Raji (cell line): ENCODE measurements around the gene ERC2.

Experiments used
- POLR2A ChIP-seq: IDR thresholded peaks from 2 replicates; pipeline ENCODE4 v1.6.1; 2011; ENCODE audit warnings: low read depth, low read length, control low read depth; ENCODE audit not compliant: insufficient read depth

ERC2 gene

DNA sequence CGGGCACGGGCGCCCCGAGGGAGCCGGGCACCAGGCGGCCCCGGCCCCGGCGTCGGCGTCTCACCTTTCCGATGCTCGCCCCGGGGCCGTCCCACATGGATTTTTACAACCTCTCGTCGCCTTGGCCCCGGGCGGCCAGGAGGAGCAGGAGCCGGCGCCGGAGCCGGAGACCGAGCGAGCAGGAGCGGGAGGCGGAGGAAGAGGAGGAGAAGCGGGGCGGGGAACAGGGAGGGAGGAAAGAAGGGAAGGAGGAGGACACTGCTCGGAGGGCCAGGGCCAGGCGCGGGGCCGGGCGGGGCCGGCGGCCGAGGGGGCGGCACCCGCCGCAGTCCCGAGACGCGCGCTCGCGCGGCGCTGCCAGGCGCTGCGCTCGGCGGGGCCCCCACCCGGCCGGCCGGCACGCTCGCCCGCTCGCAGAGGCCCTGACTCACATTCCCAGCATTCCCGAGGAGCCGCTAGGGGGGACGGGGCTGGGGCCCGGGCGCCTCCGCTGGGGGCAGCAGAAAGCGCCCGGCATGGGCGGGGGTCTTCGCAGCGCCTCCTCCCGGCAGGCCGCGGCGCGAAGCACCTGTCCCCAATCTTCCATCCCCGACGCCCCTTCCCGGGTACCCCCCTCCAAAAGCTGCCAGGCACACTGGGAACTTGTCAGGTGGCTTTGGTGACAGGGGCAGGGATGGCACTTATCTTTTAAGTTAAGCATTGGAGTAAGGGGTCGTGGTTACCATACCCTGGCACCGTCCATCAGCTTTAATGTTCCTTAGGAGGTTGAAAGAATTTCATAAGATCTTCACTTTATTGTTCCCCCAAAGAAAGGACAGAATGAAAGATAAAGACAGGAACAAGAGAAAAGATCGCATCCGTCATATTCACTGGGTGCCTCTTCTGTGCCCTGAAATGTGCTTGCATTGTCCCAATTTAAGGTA lies at the start of gene ERC2:
Gene ERC2 (minus strand): TSS at position 284 of the 923 bp plus-strand sequence.
- no peak for TF ChIP-seq POLR2A

DNA sequence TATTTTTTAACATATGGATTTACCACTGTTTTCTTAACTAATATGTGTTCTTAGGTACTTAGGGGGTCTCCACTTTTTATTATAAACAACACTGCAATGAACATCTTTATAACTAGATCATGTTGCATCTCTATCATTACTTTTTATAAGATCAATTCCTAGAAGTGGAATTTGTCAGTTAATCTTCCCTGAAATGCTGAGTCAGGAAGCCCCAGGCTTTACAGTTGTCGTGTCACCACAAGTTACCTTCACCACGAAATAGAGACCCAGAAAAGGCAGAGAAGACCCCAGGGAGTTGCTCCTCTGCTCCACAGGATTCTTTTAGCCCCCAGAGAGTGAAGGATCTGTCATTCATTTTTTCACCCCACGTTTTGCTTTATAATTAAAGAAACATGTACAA lies 34.5 kb upstream of the ERC2 start:
- no peak for TF ChIP-seq POLR2A

DNA sequence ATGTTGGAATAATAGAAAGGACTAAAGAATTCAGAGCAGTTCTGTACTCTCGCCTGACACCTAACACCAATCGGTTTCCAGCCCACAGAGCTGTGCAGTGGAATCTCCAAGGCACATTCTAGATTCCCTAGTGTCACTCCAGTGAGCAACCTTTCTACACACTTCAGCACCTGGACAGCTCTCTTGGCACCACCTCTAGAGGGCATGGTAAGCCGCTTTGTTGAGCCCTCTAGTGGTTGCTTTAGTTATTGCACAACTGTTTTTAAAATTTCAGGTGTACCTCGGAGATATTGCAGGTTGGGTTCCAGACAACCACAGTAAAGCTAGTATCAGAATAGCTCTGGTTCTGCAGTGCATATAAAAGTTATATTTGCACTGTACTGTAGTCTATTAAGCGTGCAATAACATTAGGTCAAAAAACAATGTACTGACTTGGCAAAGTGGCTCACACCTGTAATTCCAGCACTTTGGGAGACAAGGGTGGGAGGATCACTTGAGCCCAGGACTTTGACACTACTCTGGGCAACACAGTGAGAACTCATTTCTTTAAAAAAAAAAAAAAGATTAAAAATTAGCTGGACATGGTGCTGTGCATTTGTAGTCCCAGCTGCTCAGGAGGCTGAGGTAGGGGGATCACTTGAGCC lies 26.5 kb upstream of the ERC2 start:
- no peak for TF ChIP-seq POLR2A

DNA sequence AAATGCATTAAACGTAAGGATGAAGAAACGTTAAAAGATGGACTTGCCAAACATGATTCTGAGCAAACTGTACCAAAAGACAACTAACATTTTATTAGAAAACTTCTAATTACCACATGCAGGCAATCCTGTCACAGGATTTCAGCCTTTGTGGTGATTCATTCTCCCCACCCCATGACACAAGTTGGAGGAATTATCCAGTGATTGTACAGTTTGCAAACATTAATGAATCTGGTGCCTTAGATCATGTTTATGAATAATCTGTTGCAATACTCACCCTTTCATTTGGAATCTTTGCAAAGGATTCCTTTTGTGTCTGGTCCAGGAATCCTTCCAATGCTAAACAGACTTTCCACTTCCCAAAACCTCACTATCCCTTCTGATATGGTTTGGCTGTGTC lies 23.3 kb upstream of the ERC2 start:
- no peak for TF ChIP-seq POLR2A

DNA sequence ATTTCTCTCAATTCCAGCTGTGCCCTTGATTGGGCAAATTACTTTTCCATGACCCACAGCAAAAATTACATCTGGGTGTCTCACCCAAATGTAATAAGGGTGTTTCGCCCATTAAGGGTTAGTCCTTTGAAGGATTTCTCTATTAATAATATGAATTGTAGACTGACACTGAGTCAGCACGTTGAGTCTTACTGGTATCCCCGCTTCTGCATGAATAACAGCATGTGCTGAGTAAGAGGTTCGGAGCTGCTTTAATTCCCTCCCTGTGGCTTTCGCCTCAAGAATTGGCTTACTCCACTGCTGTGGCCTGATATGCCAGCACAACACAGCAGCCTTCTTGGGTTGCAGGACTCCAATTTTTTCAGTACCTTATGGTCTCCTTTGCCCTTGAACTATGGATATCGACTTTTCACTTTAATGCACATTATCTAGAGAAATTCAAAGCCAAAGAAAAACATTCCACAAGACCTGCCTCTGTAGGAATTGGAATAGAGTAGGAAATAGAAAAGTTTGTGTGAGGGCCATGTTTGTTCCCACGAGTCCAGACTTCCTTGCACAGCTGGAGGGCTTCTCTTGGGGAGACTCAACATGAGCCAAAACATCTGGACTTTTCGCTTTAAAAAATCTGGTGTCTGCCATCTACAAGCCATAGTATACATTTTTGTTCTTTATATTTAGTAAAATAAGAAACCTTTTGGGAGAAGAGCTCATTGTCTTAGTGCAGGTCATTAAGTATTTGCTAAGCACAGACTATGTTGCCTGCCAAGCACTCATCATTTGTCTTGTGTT lies 20.7 kb upstream of the ERC2 start:
- no peak for TF ChIP-seq POLR2A

DNA sequence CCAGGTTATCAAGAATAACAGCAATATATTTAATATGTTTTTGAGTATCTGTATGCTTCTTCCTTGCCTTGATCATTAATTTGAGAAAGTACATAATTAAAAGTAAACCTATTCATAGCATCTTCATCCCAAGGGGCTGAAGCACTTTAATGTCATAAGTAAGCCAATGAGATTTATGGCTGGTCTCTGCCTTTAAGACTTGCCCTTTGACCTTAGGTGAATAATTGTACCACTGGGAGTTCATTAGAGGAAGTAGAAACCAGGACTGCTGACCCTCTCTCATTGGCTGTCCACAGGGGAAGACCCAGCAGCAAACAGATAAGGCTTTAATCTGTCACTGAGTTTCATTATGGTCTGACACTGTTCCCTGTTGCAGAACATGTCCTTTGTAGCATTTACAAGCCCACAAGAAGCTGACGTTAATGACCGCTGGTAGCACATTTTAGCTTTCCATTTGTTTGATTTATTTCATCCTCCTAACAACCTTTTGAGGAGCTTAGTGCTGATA lies 16.3 kb upstream of the ERC2 start:
- no peak for TF ChIP-seq POLR2A

DNA sequence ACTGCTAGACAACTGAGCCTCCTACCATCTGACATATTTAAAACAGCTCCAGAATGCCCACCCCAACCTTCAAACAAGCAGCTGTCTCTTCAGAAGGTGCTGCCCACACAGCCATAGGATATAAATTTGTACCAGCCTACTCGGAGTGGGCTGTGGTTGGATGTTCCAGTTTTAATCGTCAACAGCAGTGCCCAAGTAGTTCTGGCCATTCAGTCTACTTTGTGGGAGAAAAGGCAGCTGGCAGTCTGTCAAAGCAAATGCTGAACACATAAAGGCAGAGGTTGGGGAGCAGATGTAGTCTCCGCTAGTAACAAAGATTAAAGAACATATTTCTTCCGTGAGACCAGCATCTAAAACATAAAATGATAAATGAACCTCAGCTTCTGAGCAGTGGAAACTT lies 15.9 kb upstream of the ERC2 start:
- TF ChIP-seq POLR2A, result no peak

DNA sequence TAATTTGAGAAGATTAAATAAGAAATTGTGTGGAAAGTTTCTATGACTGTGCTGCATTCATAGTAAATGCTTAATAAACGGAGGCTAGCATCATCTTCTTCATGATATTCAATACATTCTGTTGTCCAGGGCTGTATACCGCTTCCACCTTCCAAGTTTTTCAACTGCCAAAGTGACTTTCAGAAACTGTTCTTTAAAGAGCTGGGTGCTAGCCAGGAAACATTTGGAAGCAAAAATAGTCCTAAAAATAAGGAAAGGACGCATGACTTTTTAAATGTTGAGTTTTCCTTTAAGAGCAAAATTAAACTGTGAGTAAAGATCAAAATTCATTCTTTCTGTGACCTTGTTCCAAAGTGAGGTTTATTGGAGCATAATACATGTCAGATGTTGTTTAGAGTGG lies 9.4 kb upstream of the ERC2 start:
- TF ChIP-seq POLR2A, result no peak

- TF ChIP-seq POLR2A, result no peak
Observed at GRCh38 chr3:56476771-56477170, 8.5 kb upstream of the ERC2 start.

- no peak for TF ChIP-seq POLR2A
Observed at GRCh38 chr3:56471771-56472170, 3.5 kb upstream of the ERC2 start.

DNA sequence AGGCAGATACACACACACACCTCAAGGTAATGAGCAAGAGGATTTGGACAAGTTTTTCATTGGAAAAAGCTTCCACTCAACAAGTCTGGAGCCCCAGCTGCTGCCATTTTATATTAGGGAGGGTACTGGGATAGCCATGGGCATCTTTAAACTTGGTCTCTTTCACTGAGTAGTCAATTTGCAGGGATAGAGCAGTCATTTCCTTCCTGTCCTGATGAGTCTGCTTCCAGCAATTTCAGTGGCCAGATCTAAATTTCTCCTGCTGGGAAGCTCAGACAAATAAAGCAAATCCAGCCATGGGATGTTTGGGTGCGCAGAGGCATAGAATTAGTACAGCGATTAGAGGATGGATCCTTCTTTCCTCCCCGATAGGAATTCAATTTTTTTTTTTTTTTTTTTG lies 874 bp upstream of the ERC2 start:
- no peak for TF ChIP-seq POLR2A

DNA sequence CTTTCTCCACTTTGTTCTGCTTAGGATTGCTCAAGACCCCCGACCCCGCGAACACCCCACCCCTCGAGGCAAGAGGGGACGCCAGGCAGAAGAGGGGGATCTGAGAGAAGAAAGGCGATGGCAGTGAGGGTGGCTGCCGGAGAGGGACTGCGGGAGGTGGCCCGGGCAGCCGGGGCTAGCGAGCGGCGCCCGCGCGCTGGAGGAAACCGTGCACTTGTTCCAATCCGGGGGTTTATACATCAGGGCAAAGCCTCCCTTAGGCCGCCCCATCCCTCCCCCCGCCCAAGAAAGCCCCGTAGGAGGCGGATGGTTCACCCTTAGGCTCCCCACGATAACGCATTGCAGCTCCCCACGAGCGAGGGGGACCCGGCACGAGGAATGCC lies 475 bp downstream of the ERC2 start:
- no peak for TF ChIP-seq POLR2A

DNA sequence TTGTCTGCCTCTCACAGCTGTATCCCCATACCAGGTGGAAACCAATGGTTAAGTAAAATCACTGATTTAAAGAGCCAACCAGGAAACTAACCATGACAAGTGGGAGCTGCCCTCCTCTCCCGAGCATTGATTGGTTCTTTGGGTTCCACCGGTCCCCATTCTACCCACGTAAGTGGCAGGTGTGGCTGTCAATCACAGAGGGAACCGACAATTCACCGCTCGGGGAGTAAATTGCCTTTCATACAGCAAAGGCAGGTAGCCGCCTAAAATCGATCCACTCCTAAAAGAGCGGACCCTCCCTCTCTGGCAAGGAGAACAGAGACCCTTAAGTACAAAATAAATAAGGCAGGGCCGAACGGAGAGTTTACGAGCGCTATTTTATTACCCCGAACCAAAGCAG lies 1.2 kb downstream of the ERC2 start:
- TF ChIP-seq POLR2A, result no peak

DNA sequence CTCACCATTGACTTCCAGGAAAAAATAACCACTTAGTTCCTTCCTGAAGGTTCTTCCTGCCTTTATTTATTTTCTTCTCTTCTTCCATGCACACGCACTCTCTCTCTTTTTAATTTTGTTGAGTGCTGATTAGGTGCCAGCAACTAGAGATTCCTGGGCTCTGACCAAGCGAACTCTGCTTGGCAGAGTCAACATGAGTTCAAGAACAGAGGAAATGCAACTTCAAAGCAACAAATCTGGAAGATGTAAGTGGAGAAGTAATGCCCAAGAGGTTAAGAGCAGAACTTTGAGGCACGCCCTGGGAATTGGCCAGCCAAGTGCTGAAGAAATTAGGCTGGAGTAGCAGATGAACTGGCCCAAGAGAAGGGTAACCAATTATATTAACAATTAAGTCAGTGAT lies 8.5 kb downstream of the ERC2 start:
- no peak for TF ChIP-seq POLR2A

GRCh38 chr3:56459104-56459496 lies 9.2 kb downstream of the ERC2 start:
- no peak for TF ChIP-seq POLR2A
